H1 (cell line): ENCODE results near the gene SHC3. TPM values are rescaled to one million over a fixed set of nuclear protein-coding genes. Genes with fewer than 3 reads are reported as not detected.

Experiments used
- CTCF ChIA-PET: fragments of 300-600 bp; sonication (Branson Sonifier 250); formaldehyde crosslinking; loops from one replicate; lab custom pipeline; 2021; ENCODE audit not compliant: partially characterized antibody; lab: Charles Lee
- POLR2A ChIA-PET: fragments of 300-600 bp; sonication (Branson Sonifier 250); formaldehyde crosslinking; loops from one replicate; lab custom pipeline; 2021; ENCODE audit warnings: inconsistent platforms; ENCODE audit not compliant: partially characterized antibody; lab: Charles Lee
- DNase-seq, 2 experiments: peaks; one replicate each; pipeline versions ENCODE4 v3.0.0 to v3.0.0-alpha.2; 2010 to 2022; ENCODE audit warnings: low spot score in 2 of 2, low read depth in 1 of 2, mixed read lengths in 1 of 2
- FAIRE-seq: peaks from 2 replicates; lab custom pipeline; 2011; peaks lifted over from hg19 to GRCh38; lab: Jason Lieb, UNC
- H2AFZ ChIP-seq: 2 replicates; pipeline ENCODE4 v1.8.1; 2012; ENCODE audit warnings: low read length, inconsistent platforms
- H2AK5ac ChIP-seq: 2 replicates; pipeline ENCODE4 v1.6.1; 2013; ENCODE audit warnings: low read depth, low read length
- H2BK120ac ChIP-seq: replicated peaks from 2 replicates; pipeline ENCODE3; 2013; ENCODE audit warnings: low read depth, low read length, inconsistent platforms
- H2BK12ac ChIP-seq: 2 replicates; pipeline ENCODE4 v1.6.1; 2013; ENCODE audit warnings: low read depth, low read length
- H2BK15ac ChIP-seq: 2 replicates; pipeline ENCODE4 v1.6.1; 2013; ENCODE audit warnings: low read length
- H2BK20ac ChIP-seq: 2 replicates; pipeline ENCODE4 v1.6.1; 2013; ENCODE audit warnings: low read length
- H2BK5ac ChIP-seq: 2 replicates; pipeline ENCODE4 v1.6.1; 2013; ENCODE audit warnings: low read depth, low read length
- H3K14ac ChIP-seq: 2 replicates; pipeline ENCODE4 v1.6.1; 2013; ENCODE audit warnings: inconsistent platforms; ENCODE audit not compliant: insufficient read length
- H3K18ac ChIP-seq: 2 replicates; pipeline ENCODE4 v1.6.1; 2013; ENCODE audit warnings: low read length; ENCODE audit errors: extremely low read depth
- H3K23ac ChIP-seq: 2 replicates; pipeline ENCODE4 v1.6.1; 2013; ENCODE audit warnings: inconsistent platforms; ENCODE audit not compliant: insufficient read length
- H3K23me2 ChIP-seq: 2 replicates; pipeline ENCODE4 v1.6.1; 2013; ENCODE audit warnings: low read depth, low read length
- H3K27ac ChIP-seq: 2 replicates; pipeline ENCODE4 v1.6.1; 2011; ENCODE audit warnings: low read depth, low read length, inconsistent platforms
- H3K27me3 ChIP-seq, 4 experiments: replicated peaks in 1 of 4; 1 replicate in 1 of 4; 2 replicates in 3 of 4; pipeline versions ENCODE4 v1.6.1 to v1.8.1; 2011 to 2013; ENCODE audit warnings: low read length in 3 of 4, mild to moderate bottlenecking in 3 of 4, inconsistent platforms in 2 of 4, mixed read lengths in 2 of 4, moderate library complexity in 1 of 4; ENCODE audit not compliant: control insufficient read depth in 3 of 4, insufficient read depth in 3 of 4; ENCODE audit errors: extremely low read depth in 1 of 4
- H3K36me3 ChIP-seq, 4 experiments: 2 replicates each; pipeline versions ENCODE4 v1.6.1 to v1.8.1; 2011 to 2013; ENCODE audit warnings: mild to moderate bottlenecking in 4 of 4, low read length in 3 of 4, moderate library complexity in 2 of 4, control low read depth in 1 of 4, inconsistent platforms in 1 of 4; ENCODE audit not compliant: insufficient read depth in 4 of 4, control insufficient read depth in 2 of 4
- H3K4ac ChIP-seq: replicated peaks from 2 replicates; pipeline ENCODE3; 2013; ENCODE audit warnings: low read length, low read depth, mixed read lengths, inconsistent platforms; ENCODE audit not compliant: insufficient read length
- H3K4me1 ChIP-seq, 4 experiments: replicated peaks in 1 of 4; 1 replicate in 1 of 4; 2 replicates in 3 of 4; pipeline versions ENCODE4 v1.6.1 to v1.8.1; 2011 to 2013; ENCODE audit warnings: low read length in 3 of 4, inconsistent platforms in 2 of 4, mixed read lengths in 1 of 4; ENCODE audit not compliant: insufficient read depth in 4 of 4, control insufficient read depth in 3 of 4
- H3K4me2 ChIP-seq, 2 experiments: 2 replicates each; pipeline versions ENCODE4 v1.6.1 to v1.8.1; 2011 to 2013; ENCODE audit warnings: low read depth in 2 of 2, low read length in 2 of 2, control low read depth in 1 of 2, inconsistent platforms in 1 of 2, mild to moderate bottlenecking in 1 of 2; ENCODE audit not compliant: insufficient read depth in 1 of 2
- H3K4me3 ChIP-seq, 4 experiments: fragments of 200-600, 300-600 bp in 1 of 4; sonication (generic), shearing (Covaris generic), sonication (Bioruptor Twin) in 1 of 4; 2 replicates each; pipeline versions ENCODE4 v1.5.1 to v1.8.1; 2011 to 2016; ENCODE audit warnings: low read length in 4 of 4, low read depth in 3 of 4, control low read depth in 2 of 4, inconsistent platforms in 2 of 4, mild to moderate bottlenecking in 2 of 4, mixed read lengths in 1 of 4, moderate library complexity in 1 of 4; ENCODE audit not compliant: insufficient read depth in 2 of 4; ENCODE audit errors: extremely low read depth in 1 of 4
- H3K56ac ChIP-seq: replicated peaks from 2 replicates; pipeline ENCODE3; 2013; ENCODE audit warnings: low read depth, mild to moderate bottlenecking, mixed read lengths, low read length, inconsistent platforms; ENCODE audit not compliant: insufficient read length
- H3K79me1 ChIP-seq: 2 replicates; pipeline ENCODE4 v1.6.1; 2013; ENCODE audit warnings: low read depth, low read length, control low read depth
- H3K79me2 ChIP-seq, 2 experiments: 2 replicates each; pipeline versions ENCODE4 v1.6.1 to v1.8.1; 2012 to 2013; ENCODE audit warnings: low read length in 2 of 2, mild to moderate bottlenecking in 2 of 2, inconsistent platforms in 1 of 2; ENCODE audit not compliant: insufficient read depth in 2 of 2, control insufficient read depth in 1 of 2
- H3K9ac ChIP-seq, 4 experiments: replicated peaks in 1 of 4; 1 replicate in 1 of 4; 2 replicates in 3 of 4; pipeline versions ENCODE4 v1.6.1 to v1.8.1; 2011 to 2013; ENCODE audit warnings: low read depth in 3 of 4, low read length in 3 of 4, control low read depth in 2 of 4, mild to moderate bottlenecking in 2 of 4, moderate library complexity in 2 of 4, inconsistent platforms in 1 of 4; ENCODE audit errors: extremely low read depth in 1 of 4
- H3K9me3 ChIP-seq, 2 experiments: 2 replicates each; pipeline versions ENCODE4 v1.6.1 to v1.8.1; 2012 to 2013; ENCODE audit warnings: mild to moderate bottlenecking in 2 of 2, moderate library complexity in 2 of 2, control low read depth in 1 of 2, inconsistent platforms in 1 of 2, low read depth in 1 of 2, low read length in 1 of 2, mixed read lengths in 1 of 2; ENCODE audit not compliant: insufficient read depth in 2 of 2
- H4K20me1 ChIP-seq, 2 experiments: replicated peaks in 1 of 2; 2 replicates each; pipeline versions ENCODE3 to v1.8.1; 2011 to 2013; ENCODE audit warnings: inconsistent platforms in 2 of 2, low read length in 2 of 2, mild to moderate bottlenecking in 1 of 2; ENCODE audit not compliant: insufficient read depth in 2 of 2, control insufficient read depth in 1 of 2
- H4K5ac ChIP-seq: 2 replicates; pipeline ENCODE4 v1.6.1; 2013; ENCODE audit warnings: low read length, low read depth, mixed read lengths, inconsistent platforms; ENCODE audit not compliant: insufficient read length
- H4K8ac ChIP-seq: 2 replicates; pipeline ENCODE4 v1.8.0; 2013; ENCODE audit warnings: mild to moderate bottlenecking, moderate library complexity, low read length, inconsistent platforms; ENCODE audit not compliant: insufficient read depth; ENCODE audit errors: extremely low read depth
- H4K91ac ChIP-seq: replicated peaks from 2 replicates; pipeline ENCODE3; 2013; ENCODE audit warnings: low read length, mixed read lengths, inconsistent platforms; ENCODE audit not compliant: insufficient read length
- CHD1 ChIP-seq: IDR thresholded peaks from 2 replicates; pipeline ENCODE4 v1.6.1; 2012; ENCODE audit warnings: low read depth, low read length, improper control_type of control experiment
- EP300 ChIP-seq, 2 experiments: IDR thresholded peaks; 1 replicate in 1 of 2; 2 replicates in 1 of 2; pipeline ENCODE4 v1.6.1; 2011 to 2012; ENCODE audit warnings: low read depth in 2 of 2, low read length in 2 of 2, mild to moderate bottlenecking in 2 of 2, borderline replicate concordance in 1 of 2, inconsistent platforms in 1 of 2, moderate library complexity in 1 of 2
- FOSL1 ChIP-seq: IDR thresholded peaks from 2 replicates; pipeline ENCODE4 v1.6.1; 2011; ENCODE audit warnings: mild to moderate bottlenecking, low read depth, low read length, moderate library complexity; ENCODE audit not compliant: insufficient read depth
- HDAC6 ChIP-seq: IDR thresholded peaks from one replicate; pipeline ENCODE4 v1.7.1; 2012; ENCODE audit warnings: low read depth, mild to moderate bottlenecking, inconsistent platforms, low read length, moderate library complexity
- NRF1 ChIP-seq: IDR thresholded peaks from 2 replicates; pipeline ENCODE4 v1.6.1; 2011; ENCODE audit warnings: mild to moderate bottlenecking, low read depth, low read length, improper control_type of control experiment
- POLR2AphosphoS5 ChIP-seq: IDR thresholded peaks from 2 replicates; pipeline ENCODE4 v1.6.1; 2011; ENCODE audit warnings: low read depth, low read length
- TBP ChIP-seq: IDR thresholded peaks from 2 replicates; pipeline ENCODE4 v1.6.1; 2011; ENCODE audit warnings: low read depth, low read length, improper control_type of control experiment
- WGBS, 2 experiments: shearing (Covaris generic) in 1 of 2; methylation state at CpG; one replicate each; pipeline versions ENCODE4 v1.1.6 to v1.1.7; 2013 to 2015; ENCODE audit warnings: low lambda C conversion rate in 2 of 2, mixed read lengths in 2 of 2, inconsistent platforms in 1 of 2, low coverage in 1 of 2, missing lambda C conversion rate in 1 of 2; ENCODE audit not compliant: insufficient replicate concordance in 2 of 2, insufficient coverage in 1 of 2, insufficient read length in 1 of 2; ENCODE audit errors: extremely low coverage in 1 of 2, missing lambda C conversion rate in 1 of 2; 5-methylcytosine and 5-hydroxymethylcytosine counted together
- polyA plus RNA-seq, 7 experiments: library from polyadenylated mRNA; depleted of rRNA in 3 of 7; stranded (reverse) in 5 of 7; unstranded in 2 of 7; fragments of >200 nt in 5 of 7; fragments of 200-250 nt in 2 of 7; gene quantifications; 1 replicate in 5 of 7; 2 replicates in 1 of 7; 4 replicates in 1 of 7; pipeline versions ENCODE4 v1.2.1 to v1.2.3, GENCODE V29; 2011 to 2013; ENCODE audit warnings: missing spikeins in 2 of 7, mixed read lengths in 2 of 7
- total RNA-seq: library from RNA; stranded (reverse); fragmentation: NEBNext Ultra II Directional; extraction: Animal tissue kit (Norgen Biotek cat#: 25700); gene quantifications from 2 replicates; pipeline ENCODE4 v1.2.1, GENCODE V29; 2021
- TF ChIP-seq, protein P1 (sequence below): IDR thresholded peaks from 2 replicates; pipeline ENCODE4 v1.6.1; 2011; ENCODE audit warnings: low read length, improper control_type of control experiment
- TF ChIP-seq, protein P2 (sequence below), 3 experiments: IDR thresholded peaks; 1 replicate in 2 of 3; 2 replicates in 1 of 3; pipeline versions ENCODE4 v1.5.1 to v1.6.1; 2011; ENCODE audit warnings: low read length in 3 of 3, mild to moderate bottlenecking in 3 of 3, inconsistent platforms in 2 of 3, low read depth in 1 of 3, moderate library complexity in 1 of 3; ENCODE audit not compliant: insufficient read depth in 1 of 3; ENCODE audit errors: control extremely low read depth in 1 of 3

The SHC3 gene
- total and polyA plus RNA-seq, 2 of the 8 experiments (the other 6 are each of a cell fraction or from before 2014, with no cell fraction given) = 1.4 to 7.1 TPM

DNA sequence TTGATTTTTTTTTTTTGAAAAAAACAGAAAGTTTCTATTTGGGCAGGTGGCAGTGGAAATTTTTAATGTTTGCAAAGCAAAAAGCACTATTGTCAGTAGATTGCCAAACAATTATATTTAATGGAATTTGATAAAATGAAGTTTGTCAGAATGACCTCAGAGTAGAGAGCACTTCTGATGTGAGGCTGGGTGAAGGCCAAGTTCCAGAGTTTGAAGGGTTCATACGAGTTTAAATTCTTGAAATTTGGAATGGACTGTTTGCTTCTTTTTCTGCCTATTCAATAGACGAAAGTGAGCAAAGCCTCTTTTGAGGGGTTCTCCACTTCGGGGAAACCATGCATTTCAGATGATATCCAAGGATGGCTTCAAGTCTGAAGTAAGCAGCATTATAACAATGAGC is 7.4 kb downstream of the SHC3 start:
- Histone ChIP-seq H3K4ac (no peak overlapping the region), H2AK5ac (no peak overlapping the region), H2BK20ac (no peak overlapping the region), H4K8ac (no peak overlapping the region), H3K14ac (no peak overlapping the region), H3K23me2 (peaks cover 2% of the 10 kb centered on the region; the same call in 1 of the 2 replicates), H4K5ac (no peak overlapping the region), H3K56ac (no peak overlapping the region), H3K18ac (no peak overlapping the region), H2BK120ac (no peak overlapping the region), H3K9ac (no peak overlapping the region), H4K91ac (no peak overlapping the region), H2BK12ac (no peak overlapping the region), H3K4me2 (no peak overlapping the region), H2AFZ (no peak overlapping the region), H3K79me2 (peaks cover 0 to 5% of the 10 kb centered on the region in 2 experiments; a peak in 3 of 4 replicates), H3K23ac (no peak overlapping the region), H3K27me3 (peaks cover 0 to 4% (median 1%) of the 10 kb centered on the region in 4 experiments; a peak in 3 of 7 replicates), H3K9me3 (no peaks in the 10 kb centered on the region), H3K36me3 (no peaks in the 10 kb centered on the region), H3K4me3 (no peak overlapping the region), H3K79me1 (peaks cover 4% of the 10 kb centered on the region; the same call in 1 of the 2 replicates), H3K4me1 (peaks cover 0 to 6% (median 2%) of the 10 kb centered on the region in 4 experiments; a peak in 4 of 7 replicates), H3K27ac (no peak overlapping the region), H2BK15ac (no peak overlapping the region), H4K20me1 (peaks cover 0 to 8% of the 10 kb centered on the region in 2 experiments), H2BK5ac (no peak overlapping the region)
- DNase-seq (no peak), FAIRE-seq (no peak)
- POLR2A ChIA-PET = no interaction called here
- CTCF ChIA-PET = interaction anchor here (0.6 to 1.2 kb wide), 3 partner anchors 12 to 127 kb away, joined by 3 to 6 read pairs (median 3); no protein-coding TSS in a partner anchor
- 80% methylated on average over 3 of the region's 3 CpGs; no CpG with 5 or more reads in 1 of the 2 experiments for WGBS, 2 experiments
- TF ChIP-seq FOSL1 (no peak), TBP (no peak), CHD1 (no peak), EP300 (IDR thresholded peaks at IDR 0.05; ENCODE audit: borderline replicate concordance in 1 of 2, low read depth in 2 of 2, low read length in 2 of 2) (no peak), POLR2AphosphoS5 (no peak), HDAC6 (no peak), NRF1 (no peak)
- TF ChIP-seq, protein P1, sequence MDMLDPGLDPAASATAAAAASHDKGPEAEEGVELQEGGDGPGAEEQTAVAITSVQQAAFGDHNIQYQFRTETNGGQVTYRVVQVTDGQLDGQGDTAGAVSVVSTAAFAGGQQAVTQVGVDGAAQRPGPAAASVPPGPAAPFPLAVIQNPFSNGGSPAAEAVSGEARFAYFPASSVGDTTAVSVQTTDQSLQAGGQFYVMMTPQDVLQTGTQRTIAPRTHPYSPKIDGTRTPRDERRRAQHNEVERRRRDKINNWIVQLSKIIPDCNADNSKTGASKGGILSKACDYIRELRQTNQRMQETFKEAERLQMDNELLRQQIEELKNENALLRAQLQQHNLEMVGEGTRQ = no peak
- TF ChIP-seq, protein P2, sequence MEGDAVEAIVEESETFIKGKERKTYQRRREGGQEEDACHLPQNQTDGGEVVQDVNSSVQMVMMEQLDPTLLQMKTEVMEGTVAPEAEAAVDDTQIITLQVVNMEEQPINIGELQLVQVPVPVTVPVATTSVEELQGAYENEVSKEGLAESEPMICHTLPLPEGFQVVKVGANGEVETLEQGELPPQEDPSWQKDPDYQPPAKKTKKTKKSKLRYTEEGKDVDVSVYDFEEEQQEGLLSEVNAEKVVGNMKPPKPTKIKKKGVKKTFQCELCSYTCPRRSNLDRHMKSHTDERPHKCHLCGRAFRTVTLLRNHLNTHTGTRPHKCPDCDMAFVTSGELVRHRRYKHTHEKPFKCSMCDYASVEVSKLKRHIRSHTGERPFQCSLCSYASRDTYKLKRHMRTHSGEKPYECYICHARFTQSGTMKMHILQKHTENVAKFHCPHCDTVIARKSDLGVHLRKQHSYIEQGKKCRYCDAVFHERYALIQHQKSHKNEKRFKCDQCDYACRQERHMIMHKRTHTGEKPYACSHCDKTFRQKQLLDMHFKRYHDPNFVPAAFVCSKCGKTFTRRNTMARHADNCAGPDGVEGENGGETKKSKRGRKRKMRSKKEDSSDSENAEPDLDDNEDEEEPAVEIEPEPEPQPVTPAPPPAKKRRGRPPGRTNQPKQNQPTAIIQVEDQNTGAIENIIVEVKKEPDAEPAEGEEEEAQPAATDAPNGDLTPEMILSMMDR (IDR thresholded peaks at IDR 0.05; ENCODE audit: control extremely low read depth in 1 of 3, insufficient read depth in 1 of 3, low read depth in 1 of 3, low read length in 3 of 3) = no peak
